ENCODE data around the gene NDUFAF8. TPM values are rescaled to one million over a fixed set of nuclear protein-coding genes. Genes with fewer than 3 reads are reported as not detected.

The NDUFAF8 gene
- total RNA-seq, 1 experiment from 2014 or later = 60.1 TPM

- H2BK12ac ChIP-seq (ENCODE audit: insufficient read length, low read depth, low read length) = no peak overlapping the region
- H3K4me1 Mint-ChIP-seq = peaks cover 2 to 7% of the 10 kb centered on the region in 2 experiments; a peak in 3 of 4 replicates
- DNase-seq = no peak
- H4K91ac ChIP-seq (ENCODE audit: insufficient read length, low read depth, low read length) = no peak overlapping the region
- H3K4me1 ChIP-seq (ENCODE audit: insufficient read depth, low read length) = no peaks in the 10 kb centered on the region
- H3K27ac ChIP-seq (ENCODE audit: insufficient read length, low read depth, low read length) = no peak overlapping the region
- no peaks in the 10 kb centered on the region for H3K27me3 Mint-ChIP-seq (ENCODE audit: low read depth)
- peaks cover 3% of the 10 kb centered on the region for H3K79me1 ChIP-seq (ENCODE audit: insufficient read depth, low read depth, low read length, poor library complexity, severe bottlenecking)
- H3K9me3 Mint-ChIP-seq = no peaks in the 10 kb centered on the region
- H4K5ac ChIP-seq (ENCODE audit: insufficient read length, low read depth, low read length) = no peak overlapping the region
- H3K4me3 Mint-ChIP-seq = no peak overlapping the region
- no peak overlapping the region for H2AK5ac ChIP-seq (ENCODE audit: insufficient read length, low read length)
- H3K4me2 ChIP-seq (ENCODE audit: insufficient read depth, insufficient read length, low read length) = no peak overlapping the region
- H3K18ac ChIP-seq (ENCODE audit: insufficient read length, low read depth, low read length) = no peak overlapping the region
- H2AFZ ChIP-seq (ENCODE audit: low read length) = no peak overlapping the region
- no peak overlapping the region for H2BK15ac ChIP-seq (ENCODE audit: low read depth, low read length)
- no peaks in the 10 kb centered on the region for H4K20me1 ChIP-seq (ENCODE audit: control insufficient read depth, insufficient read depth, insufficient read length)
- H3K36me3 Mint-ChIP-seq (ENCODE audit: insufficient read depth in 1 of 3, low read depth in 3 of 3) = peaks cover 5 to 32% (median 5%) of the 10 kb centered on the region in 3 experiments; a peak in 6 of 7 replicates
- H3K9ac ChIP-seq (ENCODE audit: extremely low read depth, insufficient read length, low read length) = no peak overlapping the region
- no peaks in the 10 kb centered on the region for H3K27me3 ChIP-seq (ENCODE audit: insufficient read depth, low read length)
- no peak overlapping the region for H2BK20ac ChIP-seq (ENCODE audit: low read depth, low read length, poor library complexity, severe bottlenecking)
- no peak for TF ChIP-seq CTCF (conservative IDR thresholded peaks at IDR 0.05)
- H3K56ac ChIP-seq (ENCODE audit: insufficient read length, low read depth, low read length) = no peak overlapping the region
- no peaks in the 10 kb centered on the region for H3K9me3 ChIP-seq (ENCODE audit: control insufficient read depth, low read depth, low read length)
- no peaks in the 10 kb centered on the region for H3K23me2 ChIP-seq (ENCODE audit: insufficient read length, low read depth, low read length, poor library complexity, severe bottlenecking)
- no CpG with 5 or more reads among the region's 23 CpGs for WGBS (ENCODE audit: extremely low coverage, insufficient read length, low lambda C conversion rate)
- H3K23ac ChIP-seq (ENCODE audit: insufficient read length, low read depth, low read length) = no peak overlapping the region
- H3K4ac ChIP-seq (ENCODE audit: low read depth, low read length) = no peak overlapping the region
- H4K8ac ChIP-seq (replicated peaks; ENCODE audit: insufficient read length, low read depth, low read length) = no peak overlapping the region
- H3K14ac ChIP-seq (ENCODE audit: insufficient read depth, low read length) = no peak overlapping the region; the same call in 1 of the 2 replicates
- H2BK5ac ChIP-seq (ENCODE audit: insufficient read length, low read length) = no peak overlapping the region
- H3K27ac Mint-ChIP-seq = peak overlapping the region in 2 of 3 experiments; percentile 61 to 72; a peak in 2 of 7 replicates
- H3K79me2 ChIP-seq (ENCODE audit: insufficient read depth, low read length) = peaks cover 3% of the 10 kb centered on the region; the same call in 1 of the 2 replicates
- no peak overlapping the region for H3T11ph ChIP-seq (ENCODE audit: low read length)
- H2BK120ac ChIP-seq (ENCODE audit: low read depth, low read length, poor library complexity, severe bottlenecking) = no peak overlapping the region
Observed at GRCh38 chr17:81286491-81287145, 47.5 kb downstream of the NDUFAF8 start.
